ENCODE results near the gene TEAD1. TPM values are rescaled to one million over a fixed set of nuclear protein-coding genes. Genes with fewer than 3 reads are reported as not detected.
A peak's percentile ranks its signal among the peaks of the same experiment; 100 is the strongest.

The TEAD1 gene
- total and polyA plus RNA-seq, 2 experiments from 2014 or later, result 24.5 to 103 TPM

DNA sequence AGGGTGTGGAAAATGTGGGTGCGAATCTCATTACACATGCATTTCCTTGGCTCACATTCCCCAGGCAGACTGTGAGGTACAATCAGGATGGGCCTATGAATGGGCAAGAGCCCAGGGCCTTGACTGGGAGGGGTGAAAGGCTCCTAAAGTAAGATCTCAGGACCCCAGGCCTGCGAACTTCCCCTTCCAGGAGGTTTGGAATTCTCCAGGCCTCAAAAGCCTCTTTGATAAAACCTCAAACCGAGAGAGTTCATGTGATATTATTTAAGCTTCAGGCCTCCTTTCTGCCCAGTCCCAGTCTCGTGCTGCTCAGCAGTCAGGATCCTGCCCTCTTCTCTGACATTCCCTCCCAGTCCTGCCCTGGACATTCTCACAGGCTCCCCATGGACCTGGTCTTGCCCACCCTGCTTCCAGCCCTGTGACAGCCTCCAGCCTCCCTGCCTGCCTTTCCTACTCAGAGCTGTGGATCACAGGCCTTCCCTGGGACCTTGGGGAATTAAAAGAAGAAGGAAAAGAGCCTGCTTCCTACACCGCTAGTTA is 37.3 kb upstream of the TEAD1 start:
- H3K27me3 ChIP-seq (ENCODE audit: insufficient read depth), result no peaks in the 10 kb centered on the region
- peak overlapping the region; percentile 88 for H2AFZ ChIP-seq
- H3K36me3 ChIP-seq (ENCODE audit: insufficient read depth), result no peaks in the 10 kb centered on the region
- DNase-seq (ENCODE audit: low spot score) (no peak), ATAC-seq (no peak)
- H3K4me2 ChIP-seq, result no peak overlapping the region
- Mint-ChIP-seq H3K27ac (peak overlapping the region; percentile 79), H3K4me3 (no peak overlapping the region), H3K4me1 (peaks cover 16% of the 10 kb centered on the region), H3K9me3 (peaks cover 16% of the 10 kb centered on the region), H3K36me3 (ENCODE audit: low read depth) (peaks cover 12% of the 10 kb centered on the region), H3K27me3 (ENCODE audit: insufficient read depth, low read depth, poor library complexity) (peaks cover 9% of the 10 kb centered on the region)
- H3K4me3 ChIP-seq, result no peak overlapping the region
- H3K4me1 ChIP-seq (ENCODE audit: insufficient read depth), result peaks cover 5% of the 10 kb centered on the region; the same call in 1 of the 2 replicates
- peaks cover 3% of the 10 kb centered on the region; the same call in 1 of the 2 replicates for H4K20me1 ChIP-seq (replicated peaks; ENCODE audit: insufficient read depth)
- no peaks in the 10 kb centered on the region for H3K79me2 ChIP-seq (replicated peaks; ENCODE audit: insufficient read depth)
- H3K27ac ChIP-seq (ENCODE audit: low read depth), result 0 out of 2 replicates have a peak overlapping the region, but pooled peaks have one; percentile 39
- no peak for TF ChIP-seq JUNB (IDR thresholded peaks at IDR 0.05; ENCODE audit: unreplicated experiment)
- no peaks in the 10 kb centered on the region for H3K9me2 ChIP-seq (ENCODE audit: insufficient read depth)
- H3F3A ChIP-seq (replicated peaks; ENCODE audit: low read depth), result no peaks in the 10 kb centered on the region

DNA sequence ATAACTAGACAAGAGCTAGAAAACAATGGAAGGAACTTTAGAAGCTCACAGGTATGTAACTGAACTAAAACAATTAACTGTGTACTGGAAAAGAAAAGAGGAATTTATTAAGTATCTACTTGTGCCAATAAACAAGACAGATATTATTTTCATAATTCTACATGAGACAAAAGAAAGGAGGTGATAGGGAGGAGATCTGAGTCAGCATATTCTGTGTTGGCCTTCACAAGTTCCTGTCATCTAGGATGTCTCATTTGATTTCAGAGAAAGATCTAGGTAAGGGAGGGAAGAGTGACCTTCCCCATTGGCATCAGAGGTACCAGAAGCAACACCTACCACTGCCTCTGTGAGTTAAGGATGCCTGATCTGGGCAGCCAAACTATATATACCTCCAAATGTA is 34.8 kb upstream of the TEAD1 start:
- Mint-ChIP-seq H3K36me3 (ENCODE audit: low read depth) (peaks cover 13% of the 10 kb centered on the region), H3K4me1 (peaks cover 16% of the 10 kb centered on the region), H3K9me3 (peaks cover 17% of the 10 kb centered on the region), H3K27me3 (ENCODE audit: insufficient read depth, low read depth, poor library complexity) (peaks cover 11% of the 10 kb centered on the region), H3K27ac (no peak overlapping the region), H3K4me3 (no peak overlapping the region)
- no peak for ATAC-seq
- TF ChIP-seq, protein P1, sequence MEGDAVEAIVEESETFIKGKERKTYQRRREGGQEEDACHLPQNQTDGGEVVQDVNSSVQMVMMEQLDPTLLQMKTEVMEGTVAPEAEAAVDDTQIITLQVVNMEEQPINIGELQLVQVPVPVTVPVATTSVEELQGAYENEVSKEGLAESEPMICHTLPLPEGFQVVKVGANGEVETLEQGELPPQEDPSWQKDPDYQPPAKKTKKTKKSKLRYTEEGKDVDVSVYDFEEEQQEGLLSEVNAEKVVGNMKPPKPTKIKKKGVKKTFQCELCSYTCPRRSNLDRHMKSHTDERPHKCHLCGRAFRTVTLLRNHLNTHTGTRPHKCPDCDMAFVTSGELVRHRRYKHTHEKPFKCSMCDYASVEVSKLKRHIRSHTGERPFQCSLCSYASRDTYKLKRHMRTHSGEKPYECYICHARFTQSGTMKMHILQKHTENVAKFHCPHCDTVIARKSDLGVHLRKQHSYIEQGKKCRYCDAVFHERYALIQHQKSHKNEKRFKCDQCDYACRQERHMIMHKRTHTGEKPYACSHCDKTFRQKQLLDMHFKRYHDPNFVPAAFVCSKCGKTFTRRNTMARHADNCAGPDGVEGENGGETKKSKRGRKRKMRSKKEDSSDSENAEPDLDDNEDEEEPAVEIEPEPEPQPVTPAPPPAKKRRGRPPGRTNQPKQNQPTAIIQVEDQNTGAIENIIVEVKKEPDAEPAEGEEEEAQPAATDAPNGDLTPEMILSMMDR (conservative IDR thresholded peaks at IDR 0.05; ENCODE audit: low read depth in 2 of 2), result no peak
- TF ChIP-seq STAT1 (IDR thresholded peaks at IDR 0.05; ENCODE audit: unreplicated experiment) (no peak), ETS1 (IDR thresholded peaks at IDR 0.05) (no peak), EZH2 (IDR thresholded peaks at IDR 0.05; ENCODE audit: low read depth, unreplicated experiment) (no peak), CREB1 (CRISPR knock-in tag; IDR thresholded peaks at IDR 0.05; ENCODE audit: low read depth) (no peak), POLR2AphosphoS5 (IDR thresholded peaks at IDR 0.05; ENCODE audit: low read depth) (no peak)
- no peak overlapping the region for H3K4me3 ChIP-seq
- H3K9me2 ChIP-seq (ENCODE audit: insufficient read depth), result no peaks in the 10 kb centered on the region
- H3F3A ChIP-seq (replicated peaks; ENCODE audit: low read depth), result no peaks in the 10 kb centered on the region
- no peak overlapping the region for H3K27ac ChIP-seq (ENCODE audit: low read depth)
- H3K4me2 ChIP-seq, result no peak overlapping the region
- no peak overlapping the region for H2AFZ ChIP-seq
- no peaks in the 10 kb centered on the region for H3K79me2 ChIP-seq (replicated peaks; ENCODE audit: insufficient read depth)
- H4K20me1 ChIP-seq (replicated peaks; ENCODE audit: insufficient read depth), result peaks cover 3% of the 10 kb centered on the region; the same call in 1 of the 2 replicates
- H3K36me3 ChIP-seq (ENCODE audit: insufficient read depth), result no peaks in the 10 kb centered on the region
- H3K27me3 ChIP-seq (ENCODE audit: insufficient read depth), result no peaks in the 10 kb centered on the region
- no peak for DNase-seq (ENCODE audit: low spot score)
- peaks cover 5% of the 10 kb centered on the region; the same call in 1 of the 2 replicates for H3K4me1 ChIP-seq (ENCODE audit: insufficient read depth)

DNA sequence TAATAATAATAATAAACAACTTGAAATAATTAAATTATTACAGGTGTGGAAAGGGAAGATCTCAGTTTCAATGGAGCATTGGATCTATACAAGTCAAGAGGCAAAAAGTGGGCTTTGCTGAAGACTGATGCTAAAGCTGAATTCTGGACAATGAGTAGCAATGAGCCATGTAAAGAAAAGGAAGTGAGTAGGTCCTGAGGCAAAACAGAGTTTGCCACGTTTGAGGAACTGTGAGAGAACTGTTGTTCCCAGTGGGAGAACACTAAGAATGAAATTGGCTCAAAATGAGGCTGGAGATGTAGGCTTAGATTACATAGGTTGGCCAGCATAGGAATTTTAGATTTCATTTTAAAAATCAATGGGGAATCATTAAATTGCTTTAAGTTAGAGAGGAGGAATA is 33.9 kb upstream of the TEAD1 start:
- Mint-ChIP-seq H3K9me3 (peaks cover 17% of the 10 kb centered on the region), H3K36me3 (ENCODE audit: low read depth) (peaks cover 13% of the 10 kb centered on the region), H3K27ac (no peak overlapping the region), H3K4me1 (peaks cover 16% of the 10 kb centered on the region), H3K4me3 (no peak overlapping the region; the same call in 2 of the 3 replicates), H3K27me3 (ENCODE audit: insufficient read depth, low read depth, poor library complexity) (peaks cover 9% of the 10 kb centered on the region)
- Histone ChIP-seq H3K36me3 (ENCODE audit: insufficient read depth) (no peaks in the 10 kb centered on the region), H4K20me1 (replicated peaks; ENCODE audit: insufficient read depth) (peaks cover 3% of the 10 kb centered on the region; the same call in 1 of the 2 replicates), H3K9me2 (ENCODE audit: insufficient read depth) (no peaks in the 10 kb centered on the region), H3K4me2 (no peak overlapping the region), H3K79me2 (replicated peaks; ENCODE audit: insufficient read depth) (no peaks in the 10 kb centered on the region), H3K4me3 (no peak overlapping the region), H3K4me1 (ENCODE audit: insufficient read depth) (peaks cover 5% of the 10 kb centered on the region; the same call in 1 of the 2 replicates), H3K27me3 (ENCODE audit: insufficient read depth) (no peaks in the 10 kb centered on the region), H3F3A (replicated peaks; ENCODE audit: low read depth) (no peaks in the 10 kb centered on the region), H3K27ac (ENCODE audit: low read depth) (no peak overlapping the region), H2AFZ (no peak overlapping the region)
- no peak for DNase-seq (ENCODE audit: low spot score)
- ATAC-seq, result no peak
- TF ChIP-seq STAT1 (IDR thresholded peaks at IDR 0.05; ENCODE audit: unreplicated experiment) (no peak), JUNB (IDR thresholded peaks at IDR 0.05; ENCODE audit: unreplicated experiment) (no peak), EZH2phosphoT487 (IDR thresholded peaks at IDR 0.05; ENCODE audit: unreplicated experiment) (no peak)
